Inflammatory macrophage treated with lipopolysaccharide for 1 hour (primary cell): ENCODE data around the gene PPP6R3.
"Not testable (repeated sequence)": the region's sequence is repeated elsewhere in the genome, so short reads cannot be mapped to it uniquely, and the experiment has no call there.

ENCODE experiments used
- DNase-seq, 2 donors: peaks; one replicate each; pipeline ENCODE4 v3.0.0-alpha.2; 2020 to 2022

Gene PPP6R3, protein sequence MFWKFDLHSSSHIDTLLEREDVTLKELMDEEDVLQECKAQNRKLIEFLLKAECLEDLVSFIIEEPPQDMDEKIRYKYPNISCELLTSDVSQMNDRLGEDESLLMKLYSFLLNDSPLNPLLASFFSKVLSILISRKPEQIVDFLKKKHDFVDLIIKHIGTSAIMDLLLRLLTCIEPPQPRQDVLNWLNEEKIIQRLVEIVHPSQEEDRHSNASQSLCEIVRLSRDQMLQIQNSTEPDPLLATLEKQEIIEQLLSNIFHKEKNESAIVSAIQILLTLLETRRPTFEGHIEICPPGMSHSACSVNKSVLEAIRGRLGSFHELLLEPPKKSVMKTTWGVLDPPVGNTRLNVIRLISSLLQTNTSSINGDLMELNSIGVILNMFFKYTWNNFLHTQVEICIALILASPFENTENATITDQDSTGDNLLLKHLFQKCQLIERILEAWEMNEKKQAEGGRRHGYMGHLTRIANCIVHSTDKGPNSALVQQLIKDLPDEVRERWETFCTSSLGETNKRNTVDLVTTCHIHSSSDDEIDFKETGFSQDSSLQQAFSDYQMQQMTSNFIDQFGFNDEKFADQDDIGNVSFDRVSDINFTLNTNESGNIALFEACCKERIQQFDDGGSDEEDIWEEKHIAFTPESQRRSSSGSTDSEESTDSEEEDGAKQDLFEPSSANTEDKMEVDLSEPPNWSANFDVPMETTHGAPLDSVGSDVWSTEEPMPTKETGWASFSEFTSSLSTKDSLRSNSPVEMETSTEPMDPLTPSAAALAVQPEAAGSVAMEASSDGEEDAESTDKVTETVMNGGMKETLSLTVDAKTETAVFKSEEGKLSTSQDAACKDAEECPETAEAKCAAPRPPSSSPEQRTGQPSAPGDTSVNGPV

DNA sequence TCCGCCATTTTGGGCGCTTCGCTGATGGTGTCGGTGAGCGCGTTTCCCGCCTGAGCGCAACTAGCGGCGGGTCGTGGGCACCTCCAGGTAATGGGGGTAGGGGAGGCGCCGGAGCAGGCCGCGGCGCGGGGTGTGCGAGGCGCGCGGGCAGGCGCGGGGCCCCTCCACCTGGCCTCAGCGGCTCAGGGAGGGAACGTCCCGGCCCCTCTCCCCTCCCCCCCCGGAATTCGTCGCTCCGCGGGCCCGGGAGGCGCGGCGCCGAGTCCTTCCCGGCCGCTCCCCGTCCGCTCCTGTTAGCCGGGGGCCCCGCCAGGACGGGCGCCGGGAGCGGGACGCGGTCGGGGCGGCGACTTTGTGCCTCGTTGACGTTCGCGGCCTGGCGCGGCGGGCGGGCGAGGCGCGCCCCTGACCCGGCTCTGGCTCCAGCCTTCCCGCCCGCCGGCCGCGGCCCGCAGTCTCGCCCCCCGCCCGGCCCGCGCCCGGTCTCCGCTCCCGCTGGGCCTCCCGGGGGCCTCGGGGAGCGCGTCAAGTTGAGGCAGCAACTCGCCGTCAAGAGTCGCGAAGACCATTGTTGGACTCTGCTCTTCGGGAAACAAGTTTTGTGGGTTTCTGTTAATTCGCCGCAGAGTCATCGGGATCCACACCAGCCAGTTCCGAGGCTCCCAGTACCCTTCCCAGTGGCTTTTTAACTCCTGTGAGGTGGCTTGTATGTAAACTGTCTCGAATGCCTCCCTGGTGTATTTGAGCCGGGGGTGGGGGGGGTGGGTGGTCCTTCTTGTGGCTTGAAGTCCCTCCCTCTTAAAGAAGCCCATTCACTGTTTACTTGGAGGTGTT lies at the start of gene PPP6R3:
PPP6R3 (plus strand) TSS at position 12 of the 834 bp plus-strand sequence. CDS start 76,913 bp downstream, outside the sequence.
- DNase-seq = no peak

DNA sequence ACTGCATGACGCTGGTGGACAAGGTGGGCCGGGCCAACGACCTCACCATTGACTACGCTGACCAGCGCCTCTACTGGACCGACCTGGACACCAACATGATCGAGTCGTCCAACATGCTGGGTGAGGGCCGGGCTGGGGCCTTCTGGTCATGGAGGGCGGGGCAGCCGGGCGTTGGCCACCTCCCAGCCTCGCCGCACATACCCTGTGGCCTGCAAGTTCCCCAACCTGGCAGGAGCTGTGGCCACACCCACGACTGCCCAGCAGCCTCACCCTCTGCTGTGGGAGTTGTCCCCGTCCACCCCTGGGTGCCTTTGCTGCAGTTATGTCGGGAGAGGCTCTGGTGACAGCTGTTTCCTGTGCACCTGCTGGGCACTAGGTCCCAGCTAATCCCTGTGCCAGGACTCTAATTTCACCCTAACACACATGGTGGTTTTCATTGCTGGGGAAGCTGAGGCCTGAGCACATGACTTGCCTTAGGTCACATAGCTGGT lies 49.0 kb upstream of the PPP6R3 start:
- no peak for DNase-seq

DNA sequence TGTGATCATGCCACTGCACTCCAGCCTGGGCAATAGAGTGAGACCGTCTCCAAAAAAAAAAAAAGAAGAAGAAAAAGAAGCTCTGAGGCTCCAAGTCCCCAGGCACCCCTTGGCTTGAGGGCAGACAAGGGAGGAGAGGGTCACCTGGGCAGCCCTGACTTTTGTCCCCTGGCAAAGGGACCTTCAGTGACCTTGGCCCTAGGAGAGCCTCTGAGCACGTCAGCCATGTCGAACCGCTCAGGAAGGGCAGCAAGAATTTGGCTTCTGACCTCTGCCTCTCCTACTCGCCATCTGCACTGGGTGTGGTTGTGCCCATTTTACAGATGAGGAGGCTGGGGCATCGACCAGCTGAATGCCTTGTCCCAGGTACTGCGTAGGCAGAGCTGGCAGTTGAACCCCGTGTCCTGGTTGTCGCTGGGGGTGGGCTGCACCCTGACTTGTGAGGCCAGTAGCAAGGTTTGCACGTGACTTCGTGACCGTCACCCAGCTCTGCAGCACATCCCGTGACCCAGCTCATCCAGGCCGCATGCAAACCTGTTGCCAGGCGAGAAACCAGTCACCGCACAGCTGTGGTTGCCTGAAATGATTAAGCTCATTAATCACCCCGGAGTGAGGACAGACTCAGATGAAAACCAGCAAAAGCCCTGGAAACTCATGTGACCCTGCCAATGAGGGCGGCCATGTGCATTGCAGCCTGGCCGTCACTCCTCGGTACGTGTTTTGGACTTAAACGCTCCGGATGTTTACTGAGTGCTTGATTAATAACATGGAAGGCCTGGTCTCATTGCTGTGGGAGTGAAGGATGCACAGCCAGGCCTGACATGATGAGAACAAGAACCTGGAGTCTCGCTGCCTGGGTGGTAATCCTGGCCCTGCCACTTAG lies 47.7 kb upstream of the PPP6R3 start:
- no peak for DNase-seq

DNA sequence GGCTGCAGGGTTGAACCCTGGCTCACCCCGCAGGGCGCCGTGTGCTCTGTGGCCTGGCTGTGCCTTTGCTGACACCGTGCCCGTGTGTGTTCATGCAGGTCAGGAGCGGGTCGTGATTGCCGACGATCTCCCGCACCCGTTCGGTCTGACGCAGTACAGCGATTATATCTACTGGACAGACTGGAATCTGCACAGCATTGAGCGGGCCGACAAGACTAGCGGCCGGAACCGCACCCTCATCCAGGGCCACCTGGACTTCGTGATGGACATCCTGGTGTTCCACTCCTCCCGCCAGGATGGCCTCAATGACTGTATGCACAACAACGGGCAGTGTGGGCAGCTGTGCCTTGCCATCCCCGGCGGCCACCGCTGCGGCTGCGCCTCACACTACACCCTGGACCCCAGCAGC lies 47.0 kb upstream of the PPP6R3 start:
- DNase-seq = no peak

DNA sequence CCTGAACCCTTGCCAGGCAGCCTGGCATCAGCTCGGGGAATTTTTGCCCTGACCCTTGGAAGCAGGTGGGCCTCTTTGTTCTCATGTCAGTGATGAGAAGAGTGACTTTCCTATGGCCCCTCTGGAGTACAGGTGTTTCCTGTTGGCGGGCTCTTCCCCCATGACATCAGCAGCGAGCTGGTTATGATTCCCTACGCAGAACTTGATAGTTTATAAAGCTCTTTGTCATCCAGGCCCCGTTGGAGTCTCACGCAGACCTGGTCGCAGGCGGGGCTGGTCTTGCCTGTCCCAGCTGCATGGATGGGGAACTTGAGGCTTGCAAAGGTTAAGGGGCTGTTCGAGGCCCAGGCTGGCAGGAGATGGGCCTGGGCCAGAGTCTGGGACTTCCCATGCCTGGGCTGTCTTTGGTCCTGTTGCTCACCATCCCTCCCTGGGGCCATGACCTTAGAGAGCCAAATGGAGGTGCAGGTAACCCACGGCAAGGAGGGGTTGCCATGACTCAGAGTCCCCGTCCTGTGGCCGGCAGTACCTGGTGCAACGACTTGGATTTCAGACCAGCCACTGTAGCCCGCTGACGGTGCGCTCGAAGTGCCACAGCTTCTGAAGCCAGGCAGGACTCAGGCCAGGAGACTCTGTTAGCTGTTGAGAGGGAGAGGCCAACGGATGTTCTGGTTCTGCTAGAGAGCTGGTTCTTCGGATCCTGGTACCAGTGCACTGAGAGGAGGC lies 45.9 kb upstream of the PPP6R3 start:
- no peak for DNase-seq

DNA sequence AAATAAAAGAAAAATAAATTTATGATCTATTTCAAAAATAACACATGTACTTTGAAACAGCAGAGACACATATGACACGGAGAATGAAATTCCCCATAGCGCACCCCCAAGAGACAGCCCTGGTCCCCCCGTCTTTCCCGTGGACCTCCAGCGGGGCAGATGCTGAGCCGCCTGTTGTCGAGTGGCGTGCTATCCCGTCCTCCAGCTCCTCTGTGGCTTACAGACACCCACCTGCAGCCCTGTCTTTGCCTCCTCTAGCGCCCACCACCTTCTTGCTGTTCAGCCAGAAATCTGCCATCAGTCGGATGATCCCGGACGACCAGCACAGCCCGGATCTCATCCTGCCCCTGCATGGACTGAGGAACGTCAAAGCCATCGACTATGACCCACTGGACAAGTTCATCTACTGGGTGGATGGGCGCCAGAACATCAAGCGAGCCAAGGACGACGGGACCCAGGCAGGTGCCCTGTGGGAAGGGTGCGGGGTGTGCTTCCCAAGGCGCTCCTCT lies 44.4 kb upstream of the PPP6R3 start:
- no peak for DNase-seq

DNA sequence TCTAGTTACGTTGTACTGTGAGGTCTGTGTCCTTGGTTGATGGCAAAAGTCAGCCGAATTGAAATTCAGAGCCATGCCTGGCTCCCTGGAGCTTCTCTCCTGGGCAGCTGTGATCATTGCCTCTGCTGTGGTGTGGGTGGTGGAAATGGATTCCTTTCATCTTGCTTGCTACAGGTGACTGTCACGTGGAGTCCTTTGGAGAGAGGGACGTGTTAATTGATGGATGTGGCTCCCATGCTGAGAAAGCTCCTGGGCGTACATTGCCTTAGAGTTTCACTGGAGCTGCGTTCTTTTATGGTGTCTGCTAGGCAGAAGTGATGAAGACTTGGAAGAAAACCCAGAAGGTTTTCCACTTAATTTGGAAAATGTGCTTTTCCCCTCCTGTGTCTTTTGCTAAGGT lies 41.9 kb upstream of the PPP6R3 start:
- no peak for DNase-seq

DNA sequence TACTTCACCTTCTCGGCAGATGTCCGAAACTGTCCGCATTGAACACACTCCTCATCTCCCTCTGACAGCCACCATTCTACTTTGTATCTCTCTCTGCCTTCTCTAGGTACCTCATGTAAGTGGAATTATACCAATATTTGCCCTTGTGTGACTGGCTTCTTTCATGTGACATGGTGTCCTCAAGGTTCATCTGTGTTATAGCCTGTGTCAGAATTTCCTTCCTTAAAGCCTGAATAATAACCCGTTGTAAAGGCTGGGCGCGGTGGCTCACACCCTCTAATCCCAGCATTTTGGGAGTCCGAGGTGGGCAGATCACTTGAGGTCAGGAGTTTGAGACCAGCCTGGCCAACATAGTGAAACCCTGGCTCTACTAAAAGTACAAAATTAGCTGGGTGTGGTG lies 40.4 kb upstream of the PPP6R3 start:
- DNase-seq = no peak

DNA sequence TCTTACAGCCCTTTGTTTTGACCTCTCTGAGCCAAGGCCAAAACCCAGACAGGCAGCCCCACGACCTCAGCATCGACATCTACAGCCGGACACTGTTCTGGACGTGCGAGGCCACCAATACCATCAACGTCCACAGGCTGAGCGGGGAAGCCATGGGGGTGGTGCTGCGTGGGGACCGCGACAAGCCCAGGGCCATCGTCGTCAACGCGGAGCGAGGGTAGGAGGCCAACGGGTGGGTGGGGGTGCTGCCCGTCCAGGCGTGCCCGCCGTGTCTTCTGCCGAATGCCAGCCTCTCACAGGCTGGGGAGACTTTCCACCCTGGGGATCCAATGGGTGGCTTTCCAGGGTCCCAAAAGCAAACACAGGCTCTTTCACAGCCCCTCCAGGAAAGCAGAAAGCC lies 37.1 kb upstream of the PPP6R3 start:
- DNase-seq = no peak

DNA sequence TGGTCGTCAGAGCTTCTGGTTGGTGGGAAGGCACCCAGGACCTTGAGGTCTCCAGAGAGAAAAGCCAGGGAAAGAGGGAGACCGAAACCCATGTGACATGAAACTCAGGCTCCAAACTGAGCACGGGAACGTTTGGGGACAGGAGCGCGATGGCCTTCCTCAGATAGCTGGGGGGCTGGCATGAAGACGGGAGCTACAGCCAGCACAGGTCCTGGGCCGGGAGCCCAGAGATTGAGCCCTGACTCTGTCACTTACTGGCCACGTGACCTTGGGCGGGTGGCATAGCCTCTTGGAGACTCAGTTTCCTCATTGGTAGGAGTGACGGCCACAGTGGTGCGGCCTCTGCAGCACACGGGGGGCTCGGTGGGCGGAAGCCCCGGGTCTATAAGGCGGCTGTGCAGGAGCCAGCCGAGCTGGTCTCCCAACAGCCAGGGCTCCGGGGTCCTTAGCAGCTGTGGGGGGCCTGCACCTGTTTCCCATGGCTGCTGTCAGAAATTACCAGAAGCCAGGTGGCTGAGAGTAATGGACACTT lies 36.4 kb upstream of the PPP6R3 start:
- DNase-seq = no peak

DNA sequence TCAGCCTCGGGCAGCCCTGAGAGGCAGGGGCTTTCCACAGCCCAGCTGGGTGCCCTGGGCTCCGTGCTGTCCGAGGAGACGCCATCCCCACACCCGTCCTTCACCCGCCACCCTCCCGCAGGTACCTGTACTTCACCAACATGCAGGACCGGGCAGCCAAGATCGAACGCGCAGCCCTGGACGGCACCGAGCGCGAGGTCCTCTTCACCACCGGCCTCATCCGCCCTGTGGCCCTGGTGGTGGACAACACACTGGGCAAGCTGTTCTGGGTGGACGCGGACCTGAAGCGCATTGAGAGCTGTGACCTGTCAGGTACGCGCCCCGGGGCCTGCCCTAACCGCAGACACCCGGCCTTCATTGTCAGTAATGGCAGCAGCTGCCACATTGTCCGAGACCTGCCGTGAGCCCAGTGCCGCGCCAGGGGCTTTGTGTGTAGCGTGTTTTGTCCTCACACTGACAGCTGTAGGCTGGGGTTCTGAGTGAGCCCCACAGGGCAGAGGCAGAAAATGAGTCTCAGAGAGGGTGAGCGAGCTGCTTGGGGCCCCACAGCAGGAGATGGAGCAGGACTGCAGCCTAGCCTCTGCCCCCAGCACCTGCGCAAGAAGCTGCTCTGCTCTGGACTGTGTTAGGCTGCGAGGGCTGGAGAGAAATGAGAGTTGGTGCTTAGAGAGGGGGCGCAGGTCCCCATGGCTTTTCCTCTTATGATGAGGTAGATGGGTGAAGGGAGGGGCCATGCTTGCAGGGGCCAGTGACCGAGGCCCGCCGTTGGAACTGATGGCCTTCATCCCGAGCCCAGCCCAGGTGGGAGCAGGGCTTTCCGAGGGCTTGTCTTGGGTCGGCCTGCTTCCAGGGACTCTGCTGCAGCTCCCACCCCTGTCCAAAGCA lies 35.3 kb upstream of the PPP6R3 start:
- DNase-seq = no peak

DNA sequence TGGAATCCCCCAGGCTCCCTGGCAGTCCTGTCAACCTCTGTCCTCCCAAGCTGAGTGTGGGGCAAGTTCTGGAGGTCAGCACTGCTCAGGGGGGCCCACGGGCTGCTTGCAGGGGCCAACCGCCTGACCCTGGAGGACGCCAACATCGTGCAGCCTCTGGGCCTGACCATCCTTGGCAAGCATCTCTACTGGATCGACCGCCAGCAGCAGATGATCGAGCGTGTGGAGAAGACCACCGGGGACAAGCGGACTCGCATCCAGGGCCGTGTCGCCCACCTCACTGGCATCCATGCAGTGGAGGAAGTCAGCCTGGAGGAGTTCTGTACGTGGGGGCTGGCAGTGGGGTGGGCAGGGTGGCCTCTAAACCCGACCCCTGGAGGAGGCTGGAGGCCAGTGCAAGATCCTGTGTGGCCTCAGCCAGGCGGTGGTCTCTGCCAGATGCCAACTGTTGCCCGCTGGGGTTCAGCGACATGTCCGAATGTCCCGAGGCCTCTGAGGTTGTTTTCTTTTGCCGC lies 34.6 kb upstream of the PPP6R3 start:
- DNase-seq = no peak

DNA sequence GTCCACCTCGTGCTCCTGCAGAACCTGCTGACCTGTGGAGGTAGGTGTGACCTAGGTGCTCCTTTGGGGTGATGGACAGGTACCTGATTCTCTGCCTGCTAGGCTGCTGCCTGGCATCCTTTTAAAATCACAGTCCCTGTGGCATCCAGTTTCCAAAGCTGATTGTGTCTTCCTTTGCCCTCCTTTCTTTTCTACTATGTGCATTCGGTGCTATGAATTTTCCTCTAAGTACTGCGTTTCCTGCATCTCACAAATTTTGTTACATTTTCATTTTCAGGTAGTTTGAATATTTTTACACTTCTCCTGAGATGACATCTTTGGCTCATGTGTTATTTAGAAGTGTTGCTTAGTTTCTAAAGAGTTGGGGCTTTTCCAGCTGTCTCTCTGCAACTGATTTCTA lies 30.9 kb upstream of the PPP6R3 start:
- DNase-seq = no peak

DNA sequence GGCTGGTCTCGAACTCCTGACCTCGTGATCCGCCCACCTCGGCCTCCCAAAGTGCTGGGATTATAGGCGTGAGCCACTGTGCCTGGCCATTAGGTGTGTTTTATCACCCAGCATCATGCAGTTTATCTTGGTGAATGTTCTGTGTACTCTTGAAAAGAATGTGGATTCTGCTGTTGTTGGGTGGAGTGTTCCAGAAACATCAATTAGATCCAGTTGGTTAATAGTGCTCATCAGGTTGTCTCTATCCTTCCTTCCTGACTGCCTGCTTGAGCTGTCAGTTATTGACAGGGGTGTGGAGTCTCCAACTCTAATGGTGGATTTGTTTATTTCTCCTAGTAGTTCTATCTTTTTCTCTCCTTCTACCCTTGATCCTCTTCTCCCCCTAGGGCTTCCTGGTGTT lies 30.2 kb upstream of the PPP6R3 start:
- no peak for DNase-seq

DNA sequence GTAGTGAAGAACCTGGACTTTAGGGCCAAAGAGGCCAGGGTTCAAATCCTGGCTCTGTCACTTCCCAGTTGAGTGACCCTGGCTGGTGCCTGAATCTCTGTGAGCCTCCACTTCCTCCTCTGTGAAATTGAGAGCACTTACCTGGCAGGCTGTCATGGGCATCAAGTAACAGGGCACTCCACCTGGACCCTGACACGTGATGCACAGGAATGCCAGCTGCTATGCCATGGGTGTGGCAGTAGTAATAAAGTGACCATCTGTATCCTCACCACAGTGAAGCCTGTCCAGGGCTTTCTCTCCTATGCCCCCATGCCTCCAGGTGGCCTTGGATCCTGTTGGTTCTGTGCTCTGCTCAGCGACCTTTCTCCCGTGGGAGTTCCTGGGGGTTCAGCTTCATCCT lies 29.8 kb upstream of the PPP6R3 start:
- DNase-seq = no peak

DNA sequence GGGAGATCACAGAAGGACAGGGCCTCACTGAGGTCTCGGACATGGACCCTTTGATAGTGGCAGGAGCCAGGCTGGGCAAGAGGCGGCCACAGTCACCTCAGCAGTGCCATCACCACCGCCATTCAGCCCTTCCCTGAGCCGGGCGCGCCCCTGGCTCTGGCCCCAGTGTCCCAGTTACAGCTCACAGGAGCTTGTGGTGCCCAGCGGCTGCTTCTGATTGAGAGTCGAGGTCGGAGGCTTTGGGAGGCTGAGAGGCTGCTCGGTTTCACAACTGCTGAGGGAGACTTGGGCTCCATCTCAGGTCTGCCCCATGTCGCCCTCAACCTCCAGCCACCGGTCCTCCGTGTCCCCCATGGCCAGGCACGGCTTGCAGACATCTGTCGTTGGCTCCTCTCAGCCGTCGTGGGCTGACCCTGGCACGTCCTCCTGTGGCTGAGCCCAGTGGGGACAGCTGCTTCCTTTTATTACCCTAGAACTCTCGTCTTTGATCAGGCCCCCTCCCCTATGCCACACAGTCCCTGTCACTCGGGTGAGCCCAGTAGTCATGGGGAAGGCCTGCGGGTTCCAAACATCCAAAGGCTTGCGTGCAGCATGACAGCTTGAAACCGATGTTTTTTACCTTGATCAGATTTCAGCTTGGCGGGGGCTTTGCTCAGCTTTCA lies 28.4 kb upstream of the PPP6R3 start:
- no peak for DNase-seq

DNA sequence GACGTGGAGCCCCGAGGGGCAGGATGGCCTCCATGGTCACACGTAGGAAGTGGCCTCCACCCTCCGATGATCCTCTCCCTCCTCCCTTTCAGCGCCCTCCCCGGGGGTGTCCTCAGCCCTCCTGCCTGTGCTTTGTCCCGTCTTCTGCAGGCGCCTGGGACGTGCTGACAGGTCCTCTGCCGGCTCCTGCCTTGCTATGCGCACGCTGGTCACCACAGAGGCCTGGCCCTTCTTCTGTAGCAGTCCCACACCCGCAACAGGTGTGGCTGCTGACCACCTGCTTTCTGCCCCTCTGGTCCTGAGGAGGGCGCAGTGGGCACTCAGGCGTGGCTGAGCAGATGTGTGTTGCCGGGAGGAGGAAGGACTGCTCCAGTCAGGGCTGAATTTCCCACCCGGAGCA lies 27.7 kb upstream of the PPP6R3 start:
- DNase-seq = no peak

DNA sequence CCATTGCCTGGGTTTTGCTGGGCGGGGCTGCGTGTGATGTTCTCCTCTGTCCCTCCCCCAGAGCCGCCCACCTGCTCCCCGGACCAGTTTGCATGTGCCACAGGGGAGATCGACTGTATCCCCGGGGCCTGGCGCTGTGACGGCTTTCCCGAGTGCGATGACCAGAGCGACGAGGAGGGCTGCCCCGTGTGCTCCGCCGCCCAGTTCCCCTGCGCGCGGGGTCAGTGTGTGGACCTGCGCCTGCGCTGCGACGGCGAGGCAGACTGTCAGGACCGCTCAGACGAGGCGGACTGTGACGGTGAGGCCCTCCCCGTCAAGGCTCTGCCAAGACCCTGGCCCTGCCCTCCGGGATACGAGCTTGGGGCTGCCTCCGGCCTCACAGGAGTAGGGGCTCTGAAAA lies 27.0 kb upstream of the PPP6R3 start:
- DNase-seq = no peak

DNA sequence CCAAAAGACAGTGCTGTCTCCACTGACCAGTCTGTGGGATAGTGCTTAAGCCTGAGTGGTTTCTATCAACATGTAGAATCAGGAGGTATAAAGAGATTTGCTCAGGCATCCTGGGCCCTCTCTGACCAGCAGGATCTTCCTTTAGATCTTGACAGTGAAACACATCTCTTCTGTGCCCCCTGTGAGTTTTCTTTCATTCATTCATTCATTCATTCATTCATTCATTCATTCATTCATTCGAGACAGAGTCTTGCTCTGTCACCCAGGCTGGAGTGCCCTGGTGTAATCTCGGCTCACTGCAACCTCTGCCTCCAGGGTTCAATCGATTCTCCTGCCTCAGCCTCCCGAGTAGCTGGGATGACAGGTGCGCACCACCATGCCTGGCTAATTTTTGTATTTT lies 26.4 kb upstream of the PPP6R3 start:
- not testable (repeated sequence) for DNase-seq
